HEK293 (cell line): Measurements from ENCODE around the gene LARP1.

Source experiments
- CTCF ChIA-PET: fragments of 350-600 bp; formaldehyde crosslinking; extraction: SDS; loops from one replicate; lab custom pipeline; 2021; ENCODE audit warnings: antibody characterized with exemption; lab: Yijun Ruan, JAX
- POLR2A ChIA-PET: fragments of 300-600 bp; formaldehyde crosslinking; extraction: SDS; loops from one replicate; lab custom pipeline; 2020; ENCODE audit warnings: antibody characterized with exemption, inconsistent platforms; lab: Yijun Ruan, JAX
- H3K27ac ChIP-seq: fragments of 200-500 bp; sonication (Bioruptor generic); 2 replicates; pipeline ENCODE4 v1.5.1; 2014; ENCODE audit warnings: low read depth, low read length, control low read depth, inconsistent platforms; ENCODE audit errors: extremely low read depth
- H3K36me3 ChIP-seq, 2 experiments: fragments of 200-500 bp in 1 of 2; sonication (Bioruptor generic) in 1 of 2; 1 replicate in 1 of 2; 2 replicates in 1 of 2; pipeline ENCODE4 v1.5.1; 2014 to 2017; ENCODE audit warnings: inconsistent platforms in 2 of 2, low read length in 2 of 2; ENCODE audit not compliant: control insufficient read depth in 2 of 2, insufficient read depth in 1 of 2
- H3K4me1 ChIP-seq: fragments of 200-500 bp; sonication (Bioruptor generic); 2 replicates; pipeline ENCODE4 v1.5.1; 2014; ENCODE audit warnings: mild to moderate bottlenecking, low read length, inconsistent platforms; ENCODE audit not compliant: control insufficient read depth, insufficient read depth
- H3K4me3 ChIP-seq: 2 replicates; pipeline ENCODE4 v1.5.1; 2011; ENCODE audit warnings: low read depth, mild to moderate bottlenecking, control low read depth, low read length, moderate library complexity
- H3K9me3 ChIP-seq: fragments of 200-500 bp; sonication (Bioruptor generic); 2 replicates; pipeline ENCODE4 v1.5.1; 2014; ENCODE audit warnings: low read depth, low read length, inconsistent platforms; ENCODE audit not compliant: control insufficient read depth, insufficient read depth
- GLI2 ChIP-seq: fragments of 450-650 bp; formaldehyde crosslinking; IDR thresholded peaks from 2 replicates; pipeline ENCODE4; 2017; ENCODE audit warnings: missing biosample characterization, missing genetic modification characterization, low read depth, borderline replicate concordance
- GLI4 ChIP-seq: fragments of 450-650 bp; formaldehyde crosslinking; IDR thresholded peaks from 2 replicates; pipeline ENCODE4 v1.5.1; 2016; ENCODE audit warnings: missing biosample characterization, missing genetic modification characterization
- GLIS1 ChIP-seq: fragments of 450-650 bp; formaldehyde crosslinking; IDR thresholded peaks from 2 replicates; pipeline ENCODE4 v1.5.1; 2016; ENCODE audit warnings: missing biosample characterization, missing genetic modification characterization
- GLIS2 ChIP-seq: fragments of 450-650 bp; formaldehyde crosslinking; IDR thresholded peaks from 2 replicates; pipeline ENCODE4 v1.5.1; 2016; ENCODE audit warnings: missing biosample characterization, missing genetic modification characterization
- KLF8 ChIP-seq: fragments of 450-650 bp; formaldehyde crosslinking; IDR thresholded peaks from 2 replicates; pipeline ENCODE4 v1.5.1; 2016; ENCODE audit warnings: missing biosample characterization, missing genetic modification characterization
- MYNN ChIP-seq: fragments of 450-650 bp; formaldehyde crosslinking; IDR thresholded peaks from 2 replicates; pipeline ENCODE4 v1.5.1; 2016; ENCODE audit warnings: missing biosample characterization, missing genetic modification characterization, borderline replicate concordance
- PRDM4 ChIP-seq: fragments of 450-650 bp; formaldehyde crosslinking; IDR thresholded peaks from 2 replicates; pipeline ENCODE4 v1.5.1; 2017; ENCODE audit warnings: missing biosample characterization, missing genetic modification characterization
- REPIN1 ChIP-seq: fragments of 450-650 bp; formaldehyde crosslinking; IDR thresholded peaks from 2 replicates; pipeline ENCODE4 v1.5.1; 2017; ENCODE audit warnings: missing biosample characterization, missing genetic modification characterization, low read depth
- SCRT2 ChIP-seq: fragments of 450-650 bp; formaldehyde crosslinking; IDR thresholded peaks from 2 replicates; pipeline ENCODE4 v1.5.1; 2016; ENCODE audit warnings: missing biosample characterization, missing genetic modification characterization
- ZBTB26 ChIP-seq: fragments of 450-650 bp; formaldehyde crosslinking; optimal IDR thresholded peaks from 2 replicates; pipeline ENCODE3; 2016; ENCODE audit warnings: missing biosample characterization, mild to moderate bottlenecking, missing genetic modification characterization
- ZFP3 ChIP-seq: fragments of 450-650 bp; formaldehyde crosslinking; IDR thresholded peaks from 2 replicates; pipeline ENCODE4 v1.5.1; 2016; ENCODE audit warnings: low read depth, missing biosample characterization, missing genetic modification characterization
- ZFP41 ChIP-seq: fragments of 450-650 bp; formaldehyde crosslinking; IDR thresholded peaks from 2 replicates; pipeline ENCODE4 v1.5.1; 2016; ENCODE audit warnings: missing biosample characterization, missing genetic modification characterization, borderline replicate concordance
- ZIC2 ChIP-seq: fragments of 450-650 bp; formaldehyde crosslinking; IDR thresholded peaks from 2 replicates; pipeline ENCODE4 v1.5.1; 2016; ENCODE audit warnings: missing biosample characterization, missing genetic modification characterization
- ZNF18 ChIP-seq: fragments of 450-650 bp; formaldehyde crosslinking; IDR thresholded peaks from 2 replicates; pipeline ENCODE4 v1.5.1; 2016; ENCODE audit warnings: missing biosample characterization, missing genetic modification characterization
- ZNF19 ChIP-seq: fragments of 450-650 bp; formaldehyde crosslinking; IDR thresholded peaks from 2 replicates; pipeline ENCODE4; 2016; ENCODE audit warnings: missing biosample characterization, missing genetic modification characterization, low read depth
- ZNF214 ChIP-seq: fragments of 450-650 bp; formaldehyde crosslinking; IDR thresholded peaks from 2 replicates; pipeline ENCODE4 v1.5.1; 2017; ENCODE audit warnings: missing biosample characterization, mild to moderate bottlenecking, missing genetic modification characterization, borderline replicate concordance
- ZNF311 ChIP-seq: fragments of 450-650 bp; formaldehyde crosslinking; IDR thresholded peaks from 2 replicates; pipeline ENCODE4 v1.5.1; 2017; ENCODE audit warnings: missing biosample characterization, missing genetic modification characterization, borderline replicate concordance
- ZNF391 ChIP-seq: fragments of 450-650 bp; formaldehyde crosslinking; IDR thresholded peaks from 2 replicates; pipeline ENCODE4 v1.5.1; 2016; ENCODE audit warnings: low read depth, missing biosample characterization, missing genetic modification characterization, borderline replicate concordance
- ZNF416 ChIP-seq: fragments of 450-650 bp; formaldehyde crosslinking; IDR thresholded peaks from 2 replicates; pipeline ENCODE4 v1.5.1; 2016; ENCODE audit warnings: missing biosample characterization, missing genetic modification characterization
- ZNF558 ChIP-seq: fragments of 450-650 bp; formaldehyde crosslinking; IDR thresholded peaks from 2 replicates; pipeline ENCODE4 v1.5.1; 2016; ENCODE audit warnings: missing biosample characterization, missing genetic modification characterization
- ZNF560 ChIP-seq: fragments of 450-650 bp; formaldehyde crosslinking; IDR thresholded peaks from 2 replicates; pipeline ENCODE4 v1.5.1; 2017; ENCODE audit warnings: missing biosample characterization, missing genetic modification characterization, borderline replicate concordance
- ZNF580 ChIP-seq: fragments of 450-650 bp; formaldehyde crosslinking; IDR thresholded peaks from 2 replicates; pipeline ENCODE4 v1.5.1; 2016; ENCODE audit warnings: missing biosample characterization, missing genetic modification characterization
- ZNF596 ChIP-seq: fragments of 450-650 bp; IDR thresholded peaks from 2 replicates; pipeline ENCODE4 v1.5.0; 2018; ENCODE audit warnings: missing biosample characterization, mild to moderate bottlenecking, missing genetic modification characterization, moderate library complexity
- ZNF600 ChIP-seq: fragments of 450-650 bp; formaldehyde crosslinking; IDR thresholded peaks from 2 replicates; pipeline ENCODE4 v1.5.1; 2016; ENCODE audit warnings: missing biosample characterization, missing genetic modification characterization
- ZNF76 ChIP-seq: fragments of 450-650 bp; formaldehyde crosslinking; IDR thresholded peaks from 2 replicates; pipeline ENCODE4; 2016; ENCODE audit warnings: low read depth, missing biosample characterization, missing genetic modification characterization, borderline replicate concordance
- ZSCAN18 ChIP-seq: fragments of 450-650 bp; formaldehyde crosslinking; IDR thresholded peaks from 2 replicates; pipeline ENCODE4 v1.5.1; 2016; ENCODE audit warnings: missing biosample characterization, missing genetic modification characterization

LARP1 gene

GRCh38 chr5:154783774-154784460 is 28.7 kb downstream of the LARP1 start:
- CTCF ChIA-PET = interaction anchor here (1.1 to 1.6 kb wide), 2 partner anchors 26 to 141 kb away, joined by 3 to 4 read pairs; no protein-coding TSS in a partner anchor
- H3K9me3 ChIP-seq = no peaks in the 10 kb centered on the region
- no peaks in the 10 kb centered on the region; a peak in 1 of 3 replicates for H3K36me3 ChIP-seq
- no peak overlapping the region for H3K27ac ChIP-seq
- H3K4me1 ChIP-seq = peaks cover 26% of the 10 kb centered on the region
- POLR2A ChIA-PET = interaction anchor here (1.0 kb wide), 1 partner anchor 15 kb away, joined by 3 read pairs; no protein-coding TSS in a partner anchor
- peak; percentile 58; the same call in 1 of the 2 replicates for TF ChIP-seq ZNF18 (tag by site-specific recombination)
- TF ChIP-seq ZSCAN18 (tag by site-specific recombination) = no peak
- peak; percentile 94 for TF ChIP-seq ZIC2
- 0 out of 2 replicates have a peak, but pooled peaks have one; percentile 24 for TF ChIP-seq SCRT2
- TF ChIP-seq GLIS1 (tag by site-specific recombination) = peak; percentile 98
- no peak for TF ChIP-seq GLI4 (tag by site-specific recombination)
- TF ChIP-seq ZBTB26 (tag by site-specific recombination) = no peak
- no peak for TF ChIP-seq ZNF580
- peak; percentile 96 for TF ChIP-seq PRDM4 (tag by site-specific recombination)
- H3K4me3 ChIP-seq = no peak overlapping the region

GRCh38 chr5:154784856-154785255 is 29.7 kb downstream of the LARP1 start:
- peaks cover 0 to 2% of the 10 kb centered on the region in 2 experiments; a peak in 2 of 3 replicates for H3K36me3 ChIP-seq
- no peaks in the 10 kb centered on the region for H3K9me3 ChIP-seq
- no peak overlapping the region for H3K4me3 ChIP-seq
- POLR2A ChIA-PET = no interaction called here
- peaks cover 25% of the 10 kb centered on the region for H3K4me1 ChIP-seq
- H3K27ac ChIP-seq = no peak overlapping the region
- CTCF ChIA-PET = no interaction called here
- TF ChIP-seq ZNF214 (tag by site-specific recombination) (no peak), ZNF391 (tag by site-specific recombination) (no peak), ZNF416 (tag by site-specific recombination) (no peak), GLIS2 (no peak), GLI2 (tag by site-specific recombination) (no peak), ZFP3 (no peak), ZNF600 (tag by site-specific recombination) (no peak), REPIN1 (tag by site-specific recombination) (no peak), ZNF76 (tag by site-specific recombination) (no peak), ZNF558 (tag by site-specific recombination) (no peak), ZFP41 (tag by site-specific recombination) (no peak), MYNN (no peak), ZNF311 (tag by site-specific recombination) (no peak), ZNF596 (tag by site-specific recombination) (no peak), ZNF19 (no peak), ZNF560 (no peak), KLF8 (tag by site-specific recombination) (no peak)
